GM21723 (cell line): ENCODE data around the gene FCRL1.

Source experiments
- ATAC-seq: cut with Tn5 transposase; IDR thresholded peaks from one replicate; pipeline ENCODE4 v1.9.1; 2021; ENCODE audit warnings: mild to moderate bottlenecking, moderate library complexity; ENCODE audit not compliant: unreplicated experiment

The FCRL1 gene

DNA sequence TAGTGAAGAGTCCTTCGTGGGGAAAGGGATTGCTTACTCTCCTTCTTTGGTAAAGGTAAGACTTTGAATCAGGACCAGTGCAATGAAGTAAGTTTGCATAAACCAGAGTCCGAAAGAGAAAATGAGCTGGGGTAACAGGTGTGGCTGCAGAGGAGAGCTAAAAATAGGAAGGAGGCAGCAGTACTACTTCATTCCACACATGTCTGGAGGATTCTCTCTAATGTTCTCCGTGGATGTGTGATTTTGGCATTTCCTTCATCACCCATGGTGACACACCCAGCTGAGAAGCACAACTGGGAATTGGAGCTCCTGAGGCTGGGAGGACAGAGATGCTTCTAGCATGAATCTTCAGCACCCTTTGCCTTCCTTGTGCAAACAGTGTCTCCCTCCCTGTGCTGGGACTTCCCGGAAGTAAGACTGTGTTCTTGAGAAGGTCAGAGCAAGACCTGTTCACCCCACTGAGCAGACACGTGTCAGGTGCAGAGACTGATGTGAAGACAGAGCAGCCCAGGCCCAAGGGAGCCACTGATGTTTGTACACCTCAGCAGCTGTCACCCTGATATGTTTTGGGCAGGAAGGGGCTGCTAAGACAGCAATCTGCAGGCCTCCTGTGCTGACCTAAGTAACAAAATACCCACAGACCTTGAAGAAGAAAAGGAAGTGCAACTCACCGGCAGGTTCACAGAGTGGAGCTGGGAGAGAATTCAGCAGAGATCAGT lies 13.3 kb downstream of the FCRL1 start:
- peak; percentile 92 for ATAC-seq

- no peak for ATAC-seq
Observed at GRCh38 chr1:157803851-157804250, 16.1 kb downstream of the FCRL1 start.

DNA sequence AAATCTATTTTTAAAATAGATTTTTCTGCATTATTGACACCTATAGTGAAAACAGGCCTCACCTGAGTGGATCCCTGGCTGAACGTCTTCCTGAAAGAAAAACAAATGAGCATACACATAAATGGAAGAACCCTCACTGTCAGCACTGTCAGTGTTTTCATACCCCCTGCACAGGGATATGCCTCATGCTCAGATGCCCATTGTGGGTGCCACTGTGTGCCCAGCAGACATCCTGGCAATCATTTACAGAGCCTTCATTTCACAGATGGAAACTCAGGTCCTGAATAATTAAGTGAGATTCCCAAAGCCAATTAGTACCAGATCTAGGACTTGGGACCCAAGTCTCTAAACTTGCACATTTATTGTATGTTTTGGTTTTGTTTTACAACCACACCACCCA lies 19.9 kb downstream of the FCRL1 start:
- ATAC-seq = no peak

DNA sequence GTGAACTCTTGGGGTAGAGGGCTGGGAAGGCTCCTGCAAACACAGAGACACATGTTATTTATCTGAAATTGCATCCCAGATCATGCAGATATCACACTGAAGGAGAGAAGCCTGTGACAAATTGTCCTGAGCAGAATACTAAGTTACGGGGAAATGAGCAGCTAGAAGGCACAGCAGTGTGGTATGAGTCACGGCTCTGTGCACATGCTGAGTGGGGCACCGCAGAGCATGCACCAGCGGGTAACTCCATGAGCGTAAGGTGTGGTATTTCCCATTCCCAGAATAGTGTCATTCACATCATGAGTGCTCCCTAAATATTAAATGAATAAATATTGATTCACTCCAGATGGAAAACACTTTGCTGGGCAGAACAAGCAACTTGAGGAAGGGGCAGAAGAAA lies 21.7 kb downstream of the FCRL1 start:
- ATAC-seq = no peak

DNA sequence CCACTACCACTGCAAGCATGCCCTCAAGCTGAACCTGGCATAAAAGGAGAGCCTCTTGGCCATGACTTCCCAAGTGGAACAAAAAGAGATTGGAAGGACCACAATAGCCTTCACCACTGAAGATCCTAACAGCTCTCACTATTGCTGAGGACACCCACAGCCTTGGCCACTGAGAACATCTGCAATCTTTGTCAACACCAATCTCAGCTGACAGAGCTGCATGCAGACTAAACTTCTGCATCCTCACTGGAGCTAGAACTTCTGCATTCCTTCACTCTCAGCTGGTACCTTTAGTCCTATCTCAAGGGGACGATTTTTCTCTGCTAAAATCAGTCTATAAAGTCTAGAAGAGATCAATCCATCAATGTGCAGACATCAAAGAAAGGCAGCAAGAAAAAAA lies 34.7 kb downstream of the FCRL1 start:
- ATAC-seq = no peak

DNA sequence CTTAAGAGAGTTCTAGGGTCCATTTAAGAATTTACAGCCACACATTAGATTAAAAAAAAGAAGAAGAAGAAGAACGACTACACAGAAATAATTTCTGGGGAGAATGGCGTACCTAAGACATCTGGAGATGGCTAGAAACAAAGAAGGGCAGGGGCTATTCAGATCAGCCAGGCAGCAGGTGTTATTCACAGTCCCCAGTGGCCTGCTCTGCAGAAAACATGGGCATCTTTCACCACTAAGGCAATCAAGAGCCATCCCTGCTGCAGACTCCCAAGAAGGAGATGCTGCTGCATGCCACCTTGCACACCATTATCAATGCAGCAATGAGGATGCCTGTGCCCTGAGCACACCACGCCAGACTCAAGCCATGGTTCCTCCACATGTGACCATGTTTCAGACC lies 35.1 kb downstream of the FCRL1 start:
- no peak for ATAC-seq

GRCh38 chr1:157782931-157783330 lies 37.0 kb downstream of the FCRL1 start:
- no peak for ATAC-seq

- peak; percentile 73 for ATAC-seq
Observed at GRCh38 chr1:157781048-157781447, 38.9 kb downstream of the FCRL1 start.

- no peak for ATAC-seq
Observed at GRCh38 chr1:157776971-157777391, 42.9 kb downstream of the FCRL1 start, which contains the start of gene FCRL2. FCRL2 (minus strand) TSS chr1:157777132; CDS start chr1:157777073, 59 bp downstream.

GRCh38 chr1:157775101-157775870 lies 44.6 kb downstream of the FCRL1 start:
- ATAC-seq = no peak

GRCh38 chr1:157774412-157774811 lies 45.5 kb downstream of the FCRL1 start:
- ATAC-seq = no peak

DNA sequence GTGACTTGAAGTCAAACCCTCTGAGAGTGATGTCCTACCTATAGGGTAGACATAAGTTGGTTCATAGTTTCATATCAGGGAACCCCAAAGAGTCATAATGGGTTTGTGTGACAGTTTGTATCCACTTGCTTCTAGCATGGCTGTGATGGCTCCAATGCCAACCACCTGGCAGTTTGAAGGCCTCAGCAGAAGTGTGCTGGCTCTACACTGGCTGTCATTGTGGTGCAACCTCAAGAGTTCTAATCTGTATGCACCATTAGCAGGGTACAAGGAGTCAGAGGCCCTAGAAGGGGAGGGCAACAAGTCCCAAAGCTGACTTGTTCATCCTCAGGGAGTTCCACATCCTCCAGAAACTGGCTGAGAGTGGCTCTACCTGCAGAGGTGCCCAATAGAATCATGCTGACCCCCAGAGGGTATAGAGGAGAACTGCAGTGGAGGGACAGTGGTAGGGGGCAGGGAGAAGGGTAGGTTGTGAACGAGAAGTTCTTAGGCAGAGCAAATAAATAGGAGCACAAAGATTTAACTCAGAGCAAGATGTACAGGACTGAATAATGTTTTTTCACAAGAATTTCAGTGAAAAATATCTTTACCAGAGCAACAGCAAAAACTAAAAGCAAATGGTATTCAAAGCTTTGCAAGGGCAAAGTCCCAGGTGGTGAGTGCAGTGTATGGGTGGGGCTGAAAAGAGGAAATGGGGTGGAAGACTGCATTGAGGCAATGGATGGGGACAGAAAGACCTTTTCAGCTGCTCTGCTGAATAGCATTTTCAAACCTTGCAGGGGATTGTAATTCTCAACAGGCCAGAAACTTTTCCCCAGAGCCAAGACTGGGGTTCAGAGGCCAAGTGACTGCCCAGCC lies 46.2 kb downstream of the FCRL1 start:
- ATAC-seq = peak; percentile 65

GRCh38 chr1:157771661-157772425 lies 48.1 kb downstream of the FCRL1 start:
- ATAC-seq = no peak

DNA sequence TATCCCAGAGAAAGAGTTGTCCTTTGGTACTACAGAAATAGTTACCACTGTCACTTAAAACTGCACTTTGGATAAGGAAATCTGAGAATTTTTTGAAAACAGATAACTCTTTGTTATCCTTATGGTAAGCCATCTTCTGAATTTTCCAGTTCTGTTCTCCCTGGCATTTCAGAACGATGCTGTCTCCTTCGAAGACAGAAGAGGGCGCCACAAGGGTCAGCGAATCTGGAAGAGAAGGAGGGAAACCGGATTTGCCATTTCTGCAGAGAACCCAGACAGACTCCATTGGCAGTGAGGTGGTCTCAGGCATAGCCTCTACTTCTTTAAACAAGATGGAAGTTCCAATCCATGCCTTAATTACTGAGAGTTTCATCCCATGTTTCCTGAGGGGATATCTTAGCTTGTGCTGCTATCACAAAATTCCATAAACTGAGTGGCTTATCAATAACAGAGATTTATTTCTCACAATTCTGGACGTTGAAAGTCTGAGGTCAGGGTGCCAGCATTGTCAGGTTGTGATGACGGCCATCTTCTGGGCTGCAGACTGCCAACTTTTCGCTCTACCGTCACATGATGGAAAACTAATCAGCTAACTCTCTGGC lies 49.4 kb downstream of the FCRL1 start:
- no peak for ATAC-seq

GRCh38 chr1:157766792-157767191 lies 53.1 kb downstream of the FCRL1 start:
- ATAC-seq = no peak

DNA sequence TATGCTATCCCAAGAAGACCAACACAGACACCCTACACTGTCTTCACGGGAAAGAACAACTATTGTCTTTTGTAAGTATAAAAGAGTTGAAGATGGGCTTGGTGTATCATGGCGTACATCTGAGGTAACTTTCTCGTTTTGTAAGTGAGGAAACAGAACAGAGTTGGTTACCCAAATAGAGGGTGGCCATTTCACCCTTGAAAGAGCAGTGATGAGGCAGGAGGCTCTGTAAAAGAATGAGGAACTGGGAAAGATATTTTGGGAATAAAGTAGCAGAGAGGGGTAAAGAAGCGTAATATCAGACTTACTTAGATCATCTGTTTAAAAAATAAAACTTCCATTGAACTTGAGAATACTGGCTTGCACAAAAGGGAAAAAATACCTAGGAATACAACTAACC lies 61.9 kb downstream of the FCRL1 start:
- ATAC-seq = no peak

DNA sequence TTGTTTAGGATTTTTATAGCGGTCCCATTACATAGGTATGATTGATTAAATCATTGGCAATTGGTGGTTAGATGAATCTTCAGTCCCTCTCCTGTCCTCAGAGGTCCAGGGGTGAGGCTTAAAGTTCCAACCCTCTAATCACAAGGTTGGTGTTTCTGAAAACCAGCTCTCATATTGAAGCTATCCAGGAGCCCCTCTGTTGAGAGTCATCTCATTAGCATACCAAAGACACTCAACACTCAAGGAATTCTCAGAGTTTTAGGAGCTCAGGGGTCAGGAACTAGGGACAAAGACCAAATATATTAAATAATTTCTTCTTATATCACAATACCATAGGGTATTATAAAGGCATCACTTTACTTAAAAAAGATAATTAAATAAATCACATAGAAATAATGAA lies 66.3 kb downstream of the FCRL1 start:
- no peak for ATAC-seq

DNA sequence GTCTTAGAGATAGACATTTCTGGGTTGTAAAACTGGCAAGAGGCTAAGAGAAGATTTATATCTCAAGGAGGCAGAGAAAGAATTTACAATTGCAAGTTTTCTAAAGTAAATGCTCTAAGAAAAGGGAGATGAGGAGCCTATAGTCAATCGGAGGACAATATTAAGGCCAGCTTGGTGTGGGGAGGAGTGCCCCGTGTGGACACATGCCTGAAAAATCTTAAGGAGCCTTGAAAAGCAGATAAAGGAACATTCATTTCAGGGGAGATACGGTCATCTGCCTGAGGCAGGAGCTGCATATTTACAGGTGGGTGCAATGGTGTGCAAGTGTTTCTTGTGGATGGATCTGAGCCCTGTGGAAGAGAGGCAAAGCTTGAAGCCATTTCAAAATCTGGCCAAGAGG lies 68.6 kb downstream of the FCRL1 start:
- ATAC-seq = no peak

GRCh38 chr1:157748262-157748817 lies 71.6 kb downstream of the FCRL1 start:
- ATAC-seq = no peak
